Measurements from ENCODE around the gene PAX5.

PAX5 gene

DNA sequence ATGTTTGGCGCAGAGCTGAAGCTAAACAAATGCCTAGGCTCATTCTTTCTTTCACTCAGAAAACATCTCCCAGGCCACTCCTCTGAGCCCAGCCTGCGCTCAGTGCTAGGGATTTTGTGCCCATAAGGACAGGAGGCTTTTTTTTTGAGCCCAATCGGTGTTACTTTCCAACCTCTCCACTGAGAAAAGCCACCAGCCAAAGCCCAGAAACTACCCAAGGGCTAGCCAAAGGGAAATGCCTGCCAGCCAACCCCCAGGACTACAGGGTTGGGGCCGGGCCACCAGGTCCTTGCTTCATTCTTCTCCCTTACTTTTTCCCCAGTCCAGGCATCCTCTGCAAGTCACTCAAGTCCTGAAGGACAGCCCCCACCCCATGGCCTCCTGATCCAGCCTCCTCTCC, 134.7 kb downstream of the PAX5 start:
- DNase-seq: no peak

- no peak for DNase-seq
Observed at GRCh38 chr9:36898431-36899020, 135.5 kb downstream of the PAX5 start.

GRCh38 chr9:36897478-36897877, 136.6 kb downstream of the PAX5 start:
- DNase-seq: no peak

DNA sequence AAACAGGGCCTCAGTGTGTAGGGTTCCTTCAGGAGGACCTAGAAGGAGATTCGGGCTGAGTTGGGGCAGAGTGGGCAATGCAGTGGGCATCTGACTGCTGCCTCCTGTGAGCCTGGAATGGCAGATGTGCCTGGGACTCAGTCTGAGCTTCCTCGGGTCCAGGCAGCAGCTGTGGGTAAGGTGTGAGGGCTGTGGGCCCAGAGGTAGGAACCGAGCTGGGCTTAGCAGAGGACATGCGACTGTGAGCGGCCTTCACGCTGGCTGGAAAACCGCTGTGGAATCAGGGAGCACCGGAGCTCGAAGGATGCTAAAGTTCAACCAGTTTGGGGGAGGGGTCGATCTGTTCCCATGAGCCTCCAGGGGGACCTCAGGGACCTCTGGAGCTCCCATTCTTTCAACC, 137.0 kb downstream of the PAX5 start:
- no peak for DNase-seq

GRCh38 chr9:36896296-36896695, 137.8 kb downstream of the PAX5 start:
- DNase-seq: peak; percentile 52

DNA sequence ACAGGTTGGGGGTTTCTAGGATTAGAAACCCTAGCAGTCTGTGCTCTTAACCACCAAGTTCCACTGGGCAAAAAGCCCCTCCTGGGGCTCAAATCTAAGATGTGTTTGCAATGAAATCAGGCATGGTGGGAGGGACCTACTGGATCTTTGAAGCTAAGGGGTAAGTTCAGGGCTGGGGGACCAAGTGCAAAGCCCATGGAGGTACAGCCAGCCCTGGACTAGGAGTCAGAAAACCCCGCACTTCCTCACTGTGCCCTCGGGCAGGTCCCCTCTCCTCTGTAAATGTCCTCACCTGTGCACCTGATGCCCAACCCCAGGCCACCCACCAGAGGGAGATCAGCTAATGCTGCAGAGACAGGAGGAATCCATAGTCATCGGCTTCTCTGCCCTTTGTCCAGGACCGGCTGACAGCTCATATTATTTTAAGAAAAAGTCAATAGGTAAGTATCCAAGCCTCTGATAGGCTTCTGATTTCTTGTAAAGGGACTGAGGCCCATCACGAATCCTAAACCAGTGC, 138.3 kb downstream of the PAX5 start:
- no peak for DNase-seq

GRCh38 chr9:36894695-36895310, 139.3 kb downstream of the PAX5 start:
- no peak for DNase-seq

DNA sequence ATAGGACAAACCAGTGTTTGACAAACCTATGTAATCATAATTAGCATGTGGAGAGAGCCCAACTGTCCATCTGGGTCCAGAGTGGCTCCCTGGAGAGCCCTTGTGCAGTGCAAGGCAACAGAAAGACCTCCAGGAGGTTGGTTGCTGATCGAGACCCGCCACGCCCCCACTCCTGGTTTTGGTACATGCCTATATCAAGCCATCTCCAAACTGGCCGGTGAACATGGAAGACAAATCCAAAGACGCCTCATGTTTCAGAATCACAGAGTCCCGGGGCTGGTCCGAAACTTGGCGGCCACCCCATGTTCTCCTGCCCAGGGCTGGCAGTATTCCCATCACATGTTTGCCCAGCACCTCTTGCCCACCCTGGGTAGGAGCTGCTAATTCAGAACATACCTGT, 140.2 kb downstream of the PAX5 start:
- no peak for DNase-seq

GRCh38 chr9:36893184-36893583, 140.9 kb downstream of the PAX5 start:
- DNase-seq: no peak

GRCh38 chr9:36892279-36892678, 141.8 kb downstream of the PAX5 start:
- DNase-seq: no peak

DNA sequence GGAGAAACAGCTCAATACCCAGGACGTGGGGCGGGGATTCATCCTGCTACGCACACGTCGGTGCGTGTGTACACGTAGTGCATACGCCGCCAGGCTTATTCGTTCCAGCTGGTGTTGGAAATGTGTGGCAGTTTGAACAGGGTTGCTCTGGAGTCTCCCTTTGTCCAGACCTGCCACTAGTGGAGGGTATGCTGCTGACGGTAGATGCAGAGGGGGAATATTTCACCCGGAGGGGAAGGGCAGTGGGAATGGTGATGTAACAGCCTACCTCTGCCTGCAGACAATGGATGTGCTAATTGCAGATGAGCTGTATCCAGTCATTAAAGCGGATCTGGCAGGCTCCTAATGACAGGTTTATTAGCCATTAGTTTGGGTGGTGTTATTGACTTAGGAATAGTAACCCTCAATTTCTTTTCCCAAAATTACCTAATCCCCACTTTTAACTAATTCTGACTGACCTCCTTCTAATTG, 142.7 kb downstream of the PAX5 start:
- DNase-seq: no peak

DNA sequence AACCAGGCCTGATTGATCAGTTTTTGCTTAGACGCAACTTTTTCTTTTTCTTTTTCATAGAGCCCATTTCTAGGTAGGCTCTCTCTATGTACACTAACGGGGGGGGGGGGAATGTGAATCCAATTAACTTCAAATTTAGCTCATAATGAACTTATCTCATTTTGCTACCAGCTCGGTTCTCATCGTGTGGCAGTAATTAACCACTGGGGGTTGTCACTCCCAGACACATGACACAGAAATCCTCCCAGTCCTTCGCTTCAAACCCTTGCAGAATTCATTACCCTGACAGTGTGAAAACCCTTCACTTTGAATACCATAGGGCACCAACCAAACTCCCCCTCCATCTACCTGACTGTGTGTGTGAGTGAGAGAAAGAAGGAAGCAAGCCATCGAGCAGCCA, 144.2 kb downstream of the PAX5 start:
- no peak for DNase-seq

GRCh38 chr9:36888551-36888950, 145.5 kb downstream of the PAX5 start:
- no peak for DNase-seq

- no peak for DNase-seq
Observed at GRCh38 chr9:36884721-36885120, 149.3 kb downstream of the PAX5 start.

- DNase-seq: no peak
Observed at GRCh38 chr9:36882594-36882993, 151.5 kb downstream of the PAX5 start.

DNA sequence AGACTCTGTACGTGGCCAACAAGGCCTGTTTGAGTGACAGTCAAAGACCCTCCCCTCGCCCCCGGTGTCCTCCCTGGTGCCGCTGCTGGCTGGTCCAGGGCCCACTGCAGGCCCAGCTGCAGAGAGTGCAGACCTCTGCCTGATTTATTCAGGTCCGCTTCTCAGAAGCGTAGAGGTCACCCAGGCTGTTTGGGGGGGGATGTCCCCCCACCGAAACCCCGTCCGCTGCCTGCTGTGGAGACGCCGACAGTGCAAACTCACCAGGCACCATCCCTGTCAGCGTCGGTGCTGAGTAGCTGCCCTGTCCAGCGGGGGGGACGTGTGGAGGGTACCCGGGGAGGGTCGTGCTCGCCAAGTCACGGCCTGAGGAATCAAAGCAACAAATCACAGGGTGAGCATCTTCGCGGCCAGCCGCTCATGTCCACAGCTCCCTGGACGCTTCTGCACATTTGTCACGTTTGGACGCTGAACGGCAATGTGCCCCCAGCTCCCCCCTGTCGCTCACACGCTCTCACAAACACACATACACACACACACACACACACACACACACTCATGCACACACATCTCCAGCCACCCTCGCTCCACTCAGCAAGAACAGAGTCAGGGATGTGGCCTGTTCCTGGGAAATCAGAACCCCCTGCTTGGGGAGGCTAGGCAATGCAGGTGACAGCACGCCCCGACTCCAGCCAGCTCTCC, 152.2 kb downstream of the PAX5 start:
- no peak for DNase-seq

DNA sequence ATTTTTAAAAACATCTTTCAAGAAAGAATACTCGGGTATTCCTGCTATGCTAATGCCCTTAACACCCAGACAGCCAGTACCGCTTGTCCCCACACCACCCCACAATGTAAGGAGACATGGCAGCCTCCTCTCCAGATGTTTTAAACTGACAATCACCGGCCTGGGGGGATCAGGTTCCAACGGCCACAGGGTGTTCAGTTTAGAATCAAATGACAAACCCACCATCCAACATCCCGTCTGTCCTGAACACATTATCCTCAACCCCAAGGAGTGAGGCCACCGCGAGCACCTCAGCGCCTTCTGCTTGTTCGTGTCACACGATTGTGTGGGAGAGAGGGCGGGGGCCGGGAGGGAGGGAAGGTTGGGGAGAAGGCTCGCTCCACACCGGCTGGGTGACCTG, 152.8 kb downstream of the PAX5 start:
- DNase-seq: no peak

GRCh38 chr9:36880075-36880474, 154.0 kb downstream of the PAX5 start:
- DNase-seq: no peak

GRCh38 chr9:36878986-36879982, 154.8 kb downstream of the PAX5 start:
- no peak for DNase-seq

DNA sequence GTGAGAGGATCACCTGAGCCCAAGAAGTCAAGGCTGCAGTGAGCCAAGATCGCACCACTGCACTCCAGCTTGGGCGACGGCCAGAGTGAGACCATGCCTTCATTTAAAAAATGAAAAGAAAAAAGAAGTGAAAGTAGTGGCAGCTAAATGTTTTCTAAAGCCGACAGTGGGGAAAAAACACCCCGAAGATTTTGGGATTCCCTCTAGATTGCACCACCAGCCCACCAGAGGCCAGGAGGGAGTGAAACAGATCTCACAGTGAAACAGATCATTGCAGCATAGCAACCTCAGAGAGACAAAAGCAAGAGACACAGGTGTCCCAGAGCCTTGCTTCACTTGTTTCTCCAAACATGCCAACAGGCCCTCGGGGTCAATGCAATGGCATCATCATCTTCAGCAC, 156.8 kb downstream of the PAX5 start:
- no peak for DNase-seq

- no peak for DNase-seq
Observed at GRCh38 chr9:36876056-36876455, 158.0 kb downstream of the PAX5 start.

DNA sequence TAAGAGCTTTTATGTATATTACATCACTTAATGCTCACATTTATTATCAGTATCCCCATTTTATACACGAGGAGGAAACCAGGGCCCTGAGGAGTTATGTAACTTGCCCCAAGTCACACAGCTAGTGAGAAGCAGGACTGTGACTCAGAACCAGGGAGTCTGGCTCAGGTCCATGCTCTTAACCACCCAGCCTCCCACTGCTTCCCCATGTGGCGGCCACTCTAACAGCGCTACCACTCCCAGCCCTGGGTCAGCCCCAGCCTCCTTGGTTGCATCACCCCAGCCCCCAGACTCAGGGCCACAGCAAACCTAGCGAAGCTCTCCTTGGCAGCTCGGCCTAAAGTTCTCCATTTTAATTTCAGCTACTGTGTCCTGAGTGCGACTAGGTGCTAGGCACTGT, 159.1 kb downstream of the PAX5 start:
- no peak for DNase-seq

DNA sequence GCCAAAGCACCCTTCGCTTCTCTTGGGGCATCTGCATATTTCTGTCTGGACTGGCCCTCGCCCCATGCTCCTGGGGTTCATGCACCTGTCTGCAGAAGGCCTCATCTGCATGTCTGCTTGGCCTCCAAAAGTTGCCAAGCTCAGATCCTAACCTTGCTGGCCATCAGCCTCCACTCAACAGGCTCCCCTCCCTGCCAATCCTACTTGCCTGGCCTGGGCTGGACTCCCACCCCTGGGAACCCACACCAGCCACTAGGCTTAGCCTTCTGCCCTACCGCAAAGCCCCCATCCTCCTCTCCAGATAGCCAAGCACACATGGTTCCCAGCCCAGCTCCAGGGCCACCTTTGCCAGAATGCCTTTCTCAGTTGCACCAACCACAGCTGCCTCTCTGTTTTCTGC, 159.8 kb downstream of the PAX5 start:
- no peak for DNase-seq

Measured in NCI-H2107 (cell line).